ENCODE data around the gene UBE2G2.

DNA sequence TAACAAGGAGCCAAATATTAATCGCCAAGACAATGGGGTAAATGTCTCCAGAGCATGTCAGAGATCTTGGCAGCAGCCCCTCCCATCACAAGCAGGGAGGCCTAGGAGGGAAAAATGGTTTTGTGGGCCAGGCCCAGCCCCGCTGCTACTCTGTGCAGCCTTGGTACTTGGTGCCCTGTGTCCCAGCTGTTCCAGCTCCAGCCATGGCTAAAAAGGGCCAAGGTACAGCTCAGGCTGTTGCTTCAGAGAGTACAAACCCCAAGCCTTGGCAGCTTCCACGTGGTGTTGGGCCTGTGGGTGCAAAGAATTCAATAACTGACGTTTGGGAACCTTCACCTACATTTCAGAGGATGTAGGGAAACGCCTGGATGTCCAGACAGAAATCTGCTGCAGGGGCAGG, 10.4 kb downstream of the UBE2G2 start:
- TF ChIP-seq CTCF (IDR thresholded peaks at IDR 0.05) (no peak), POLR2A (IDR thresholded peaks at IDR 0.05) (no peak)
